Activated CD4-positive, alpha-beta T cell treated with anti-CD3 and anti-CD28 coated beads, Interleukin-2, amount 10 ng/mL, durations not matched to agents 24 days and 14 days (primary cell): Measurements from ENCODE around the gene MYF5. TPM values are rescaled to one million over a fixed set of nuclear protein-coding genes. Genes with fewer than 3 reads are reported as not detected.

Experiments
- DNase-seq: peaks from one replicate; pipeline ENCODE4 v3.0.0; 2022
- H3K27ac Mint-ChIP-seq: one replicate; pipeline ENCODE4 v1.8.0; 2022; ENCODE audit warnings: mild to moderate bottlenecking, mixed read lengths
- H3K27me3 Mint-ChIP-seq: one replicate; pipeline ENCODE4 v1.8.0; 2022; ENCODE audit warnings: mixed read lengths
- H3K36me3 Mint-ChIP-seq: one replicate; pipeline ENCODE4 v1.8.0; 2022; ENCODE audit warnings: low read depth, mild to moderate bottlenecking, mixed read lengths
- H3K4me1 Mint-ChIP-seq: one replicate; pipeline ENCODE4 v1.8.0; 2021; ENCODE audit warnings: mixed read lengths
- H3K4me3 Mint-ChIP-seq: one replicate; pipeline ENCODE4 v1.8.0; 2022; ENCODE audit warnings: mild to moderate bottlenecking, moderate library complexity, mixed read lengths
- H3K9me3 Mint-ChIP-seq: one replicate; pipeline ENCODE4 v1.8.0; 2021; ENCODE audit warnings: mixed read lengths
- intact Hi-C: fragments of 100-400 bp; cut with micrococcal nuclease; formaldehyde crosslinking; loops from one replicate; pipeline ENCODE4 v1.15.1; 2023
- total RNA-seq: library from RNA; stranded (reverse); gene quantifications from 2 replicates; pipeline ENCODE4 v1.2.3, GENCODE V29; 2022

The MYF5 gene
- total RNA-seq, 1 donor from 2014 or later, result not detected

- H3K36me3 Mint-ChIP-seq, result no peaks in the 10 kb centered on the region
- DNase-seq, result no peak
- no peaks in the 10 kb centered on the region for H3K9me3 Mint-ChIP-seq
- H3K4me3 Mint-ChIP-seq, result no peak overlapping the region
- H3K27me3 Mint-ChIP-seq, result no peaks in the 10 kb centered on the region
- intact Hi-C loops, result loop anchor here (2.0 kb wide), 1 partner anchor 351 kb away; no protein-coding TSS in a partner anchor
- no peaks in the 10 kb centered on the region for H3K4me1 Mint-ChIP-seq
- H3K27ac Mint-ChIP-seq, result no peak overlapping the region
Measured at GRCh38 chr12:80763874-80764273, 47.2 kb downstream of the MYF5 start.

GRCh38 chr12:80766210-80766609 is 49.5 kb downstream of the MYF5 start:
- H3K27ac Mint-ChIP-seq, result no peak overlapping the region

GRCh38 chr12:80766897-80767296 is 50.2 kb downstream of the MYF5 start:
- no peaks in the 10 kb centered on the region for H3K27me3 Mint-ChIP-seq

More at GRCh38 chr12:80766210-80766609, 49.5 kb downstream of the MYF5 start:
- no peak for DNase-seq
- intact Hi-C loops, result no loop called here
- Mint-ChIP-seq H3K4me1 (no peaks in the 10 kb centered on the region), H3K36me3 (no peaks in the 10 kb centered on the region), H3K27me3 (no peaks in the 10 kb centered on the region), H3K9me3 (no peaks in the 10 kb centered on the region), H3K4me3 (no peak overlapping the region)

More at GRCh38 chr12:80766897-80767296, 50.2 kb downstream of the MYF5 start:
- DNase-seq, result no peak
- H3K9me3 Mint-ChIP-seq, result peaks cover 3% of the 10 kb centered on the region
- H3K4me1 Mint-ChIP-seq, result no peaks in the 10 kb centered on the region
- H3K36me3 Mint-ChIP-seq, result no peaks in the 10 kb centered on the region
- intact Hi-C loops, result no loop called here
- H3K27ac Mint-ChIP-seq, result no peak overlapping the region
- H3K4me3 Mint-ChIP-seq, result no peak overlapping the region

Other genes with a start within 250 kb of the MYF5 start
- not detected in 2 replicates for gene MYF6, start 9.3 kb upstream of the MYF5 start, total RNA-seq
- gene LIN7A, start 221.0 kb downstream of the MYF5 start, total RNA-seq, result 0.31 and 0.51 TPM in 2 replicates